ENCODE measurements around the gene CAMKK2.
"Not testable (repeated sequence)": the region's sequence is repeated elsewhere in the genome, so short reads cannot be mapped to it uniquely, and the experiment has no call there.

CAMKK2 gene

DNA sequence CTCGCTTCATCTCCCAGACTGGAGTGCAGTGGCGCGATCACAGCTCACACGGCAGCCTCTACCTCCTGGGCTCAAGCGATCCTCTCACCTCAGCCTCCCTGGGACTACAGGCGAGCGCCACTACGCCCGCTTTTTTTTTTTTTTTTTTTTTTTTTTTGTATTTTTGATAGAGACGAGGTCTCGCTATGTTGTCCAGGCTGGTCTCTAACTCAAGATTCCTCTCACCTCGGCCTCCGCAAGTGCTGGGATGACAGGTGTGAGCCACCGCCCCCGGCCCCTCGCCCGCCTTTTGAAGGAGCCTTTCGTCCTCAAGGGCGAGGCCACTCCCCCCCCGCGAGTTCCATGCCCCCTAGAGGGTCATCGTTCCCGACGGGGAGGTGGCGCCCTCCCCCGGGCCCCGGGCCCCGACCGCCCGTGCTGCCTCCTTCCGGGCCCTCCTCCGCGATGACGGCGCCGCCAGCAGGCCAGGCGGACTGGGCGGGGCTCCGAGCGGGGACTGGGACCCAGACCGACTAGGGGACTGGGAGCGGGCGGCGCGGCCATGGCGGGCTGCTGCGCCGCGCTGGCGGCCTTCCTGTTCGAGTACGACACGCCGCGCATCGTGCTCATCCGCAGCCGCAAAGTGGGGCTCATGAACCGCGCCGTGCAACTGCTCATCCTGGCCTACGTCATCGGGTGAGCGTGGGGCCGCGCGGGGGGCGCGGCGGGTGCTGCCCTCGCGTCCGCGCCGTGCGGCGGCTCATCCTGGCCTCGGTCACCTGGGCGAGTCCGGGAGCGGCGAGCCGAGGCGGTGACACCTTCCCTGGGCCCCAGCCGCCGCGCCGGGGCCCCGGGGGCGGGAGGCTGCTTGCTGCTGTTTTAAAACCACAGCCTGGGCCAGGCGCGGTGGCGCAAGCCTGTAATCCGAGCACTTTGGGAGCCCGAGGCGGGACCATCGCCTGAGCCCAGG is 86.6 kb downstream of the CAMKK2 start, which contains the start of gene P2RX4:
Gene P2RX4, plus strand, starts transcription at position 506 of the 949 bp plus-strand sequence. Its CDS starts 36 bp downstream, at position 542.
- ATAC-seq (ENCODE audit: insufficient read depth, low read depth) (peak; percentile 94), DNase-seq (peak; percentile 88)
- H3K27me3 ChIP-seq (ENCODE audit: insufficient read depth, low read length, poor library complexity): no peaks in the 10 kb centered on the region
- H2AFZ ChIP-seq (ENCODE audit: low read depth, low read length): peak within 1 kb of the TSS; percentile 96
- TF ChIP-seq, protein P1, sequence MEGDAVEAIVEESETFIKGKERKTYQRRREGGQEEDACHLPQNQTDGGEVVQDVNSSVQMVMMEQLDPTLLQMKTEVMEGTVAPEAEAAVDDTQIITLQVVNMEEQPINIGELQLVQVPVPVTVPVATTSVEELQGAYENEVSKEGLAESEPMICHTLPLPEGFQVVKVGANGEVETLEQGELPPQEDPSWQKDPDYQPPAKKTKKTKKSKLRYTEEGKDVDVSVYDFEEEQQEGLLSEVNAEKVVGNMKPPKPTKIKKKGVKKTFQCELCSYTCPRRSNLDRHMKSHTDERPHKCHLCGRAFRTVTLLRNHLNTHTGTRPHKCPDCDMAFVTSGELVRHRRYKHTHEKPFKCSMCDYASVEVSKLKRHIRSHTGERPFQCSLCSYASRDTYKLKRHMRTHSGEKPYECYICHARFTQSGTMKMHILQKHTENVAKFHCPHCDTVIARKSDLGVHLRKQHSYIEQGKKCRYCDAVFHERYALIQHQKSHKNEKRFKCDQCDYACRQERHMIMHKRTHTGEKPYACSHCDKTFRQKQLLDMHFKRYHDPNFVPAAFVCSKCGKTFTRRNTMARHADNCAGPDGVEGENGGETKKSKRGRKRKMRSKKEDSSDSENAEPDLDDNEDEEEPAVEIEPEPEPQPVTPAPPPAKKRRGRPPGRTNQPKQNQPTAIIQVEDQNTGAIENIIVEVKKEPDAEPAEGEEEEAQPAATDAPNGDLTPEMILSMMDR (IDR thresholded peaks at IDR 0.05; ENCODE audit: borderline replicate concordance, extremely low read depth, low read length, poor library complexity, severe bottlenecking): peak; percentile 64
- TF ChIP-seq EZH2 (IDR thresholded peaks at IDR 0.05; ENCODE audit: borderline replicate concordance, low read depth, low read length, severe bottlenecking): no peak
- no peaks in the 10 kb centered on the region for H4K20me1 ChIP-seq (ENCODE audit: insufficient read depth, low read length)
- H3K36me3 ChIP-seq (ENCODE audit: insufficient read depth, low read length): no peaks in the 10 kb centered on the region; the same call in 1 of the 2 replicates
- H3K4me3 ChIP-seq (ENCODE audit: low read depth in 1 of 2, low read length in 2 of 2): peak within 1 kb of the TSS; percentile 48 to 91; a peak in 3 of 4 replicates
- H3K9ac ChIP-seq (ENCODE audit: low read depth, low read length): peak within 1 kb of the TSS; percentile 92
- peak within 1 kb of the TSS; percentile 81 for H3K4me2 ChIP-seq (ENCODE audit: insufficient read depth, low read length)
- peaks cover 23% of the 10 kb centered on the region for H3K4me1 ChIP-seq (ENCODE audit: insufficient read depth, low read length)
- peaks cover 10% of the 10 kb centered on the region; the same call in 1 of the 2 replicates for H3K79me2 ChIP-seq (ENCODE audit: insufficient read depth, low read length)
- H3K27ac ChIP-seq (ENCODE audit: low read length): peak within 1 kb of the TSS; percentile 78
- no peaks in the 10 kb centered on the region for H3K9me3 ChIP-seq (ENCODE audit: insufficient read depth, low read length, severe bottlenecking)

DNA sequence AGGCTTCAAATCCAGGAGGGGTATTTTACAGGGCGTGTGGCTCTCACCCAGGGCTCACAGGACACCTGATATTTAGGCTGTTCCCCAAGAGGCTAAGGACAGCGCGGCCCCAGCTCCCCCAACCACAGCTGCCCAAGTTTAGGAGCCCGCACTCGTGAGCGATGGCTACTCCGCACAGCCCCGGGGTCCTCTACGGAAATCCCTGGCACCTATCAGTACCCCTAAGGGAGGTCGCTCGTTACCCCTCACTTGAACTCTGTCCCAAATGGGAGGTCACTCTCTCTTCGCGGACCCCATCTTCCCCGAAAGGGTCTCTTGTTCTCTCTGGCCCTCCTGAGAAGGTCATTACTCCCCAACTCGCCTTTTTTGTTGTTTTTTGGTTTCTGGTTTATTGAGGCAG is 87.3 kb downstream of the CAMKK2 start:
- peak overlapping the region; percentile 96 for H2AFZ ChIP-seq (ENCODE audit: low read depth, low read length)
- no peak for TF ChIP-seq EZH2 (IDR thresholded peaks at IDR 0.05; ENCODE audit: borderline replicate concordance, low read depth, low read length, severe bottlenecking)
- TF ChIP-seq, protein P1 (IDR thresholded peaks at IDR 0.05; ENCODE audit: borderline replicate concordance, extremely low read depth, low read length, poor library complexity, severe bottlenecking): no peak

DNA sequence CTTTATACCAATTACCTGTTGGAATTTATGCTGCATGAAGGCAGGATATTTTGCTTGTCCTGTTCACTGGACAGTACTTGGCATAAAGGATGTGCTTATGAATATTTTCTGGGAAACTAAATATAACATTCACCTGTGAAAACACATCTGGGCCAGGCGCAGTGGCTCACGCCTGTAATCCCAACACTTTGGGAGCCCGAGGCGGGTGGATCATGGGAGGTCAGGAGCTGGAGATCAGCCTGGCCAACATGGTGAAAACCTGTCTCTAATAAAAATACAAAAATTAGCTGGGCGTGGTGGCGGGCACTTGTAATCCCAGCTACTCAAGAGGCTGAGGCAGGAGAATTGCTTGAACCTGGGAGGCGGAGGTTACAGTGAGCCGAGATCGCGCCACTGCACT is 87.9 kb downstream of the CAMKK2 start:
- not testable (repeated sequence) for H3K27me3 ChIP-seq (ENCODE audit: insufficient read depth, low read length, poor library complexity); H3K9ac ChIP-seq (ENCODE audit: low read depth, low read length); H3K27ac ChIP-seq (ENCODE audit: low read length); H4K20me1 ChIP-seq (ENCODE audit: insufficient read depth, low read length); H3K4me2 ChIP-seq (ENCODE audit: insufficient read depth, low read length); H3K9me3 ChIP-seq (ENCODE audit: insufficient read depth, low read length, severe bottlenecking); DNase-seq; H3K79me2 ChIP-seq (ENCODE audit: insufficient read depth, low read length); ATAC-seq (ENCODE audit: insufficient read depth, low read depth); H2AFZ ChIP-seq (ENCODE audit: low read depth, low read length); H3K36me3 ChIP-seq (ENCODE audit: insufficient read depth, low read length); H3K4me3 ChIP-seq (ENCODE audit: low read depth in 1 of 2, low read length in 2 of 2)
- peaks cover 23% of the 10 kb centered on the region for H3K4me1 ChIP-seq (ENCODE audit: insufficient read depth, low read length)

More for the DNA sequence above, 87.3 kb downstream of the CAMKK2 start:
- no peaks in the 10 kb centered on the region for H3K27me3 ChIP-seq (ENCODE audit: insufficient read depth, low read length, poor library complexity)
- H4K20me1 ChIP-seq (ENCODE audit: insufficient read depth, low read length): no peaks in the 10 kb centered on the region
- peak overlapping the region in 1 of 2 experiments; percentile 91; a peak in 3 of 4 replicates for H3K4me3 ChIP-seq (ENCODE audit: low read depth in 1 of 2, low read length in 2 of 2)
- peaks cover 10% of the 10 kb centered on the region; the same call in 1 of the 2 replicates for H3K79me2 ChIP-seq (ENCODE audit: insufficient read depth, low read length)
- DNase-seq: no peak
- H3K4me1 ChIP-seq (ENCODE audit: insufficient read depth, low read length): peaks cover 23% of the 10 kb centered on the region
- H3K9ac ChIP-seq (ENCODE audit: low read depth, low read length): peak overlapping the region; percentile 92
- no peaks in the 10 kb centered on the region; the same call in 1 of the 2 replicates for H3K36me3 ChIP-seq (ENCODE audit: insufficient read depth, low read length)
- H3K27ac ChIP-seq (ENCODE audit: low read length): peak overlapping the region; percentile 2; the same call in 1 of the 2 replicates
- no peak for ATAC-seq (ENCODE audit: insufficient read depth, low read depth)
- H3K9me3 ChIP-seq (ENCODE audit: insufficient read depth, low read length, severe bottlenecking): no peaks in the 10 kb centered on the region
- peak overlapping the region; percentile 81 for H3K4me2 ChIP-seq (ENCODE audit: insufficient read depth, low read length)

DNA sequence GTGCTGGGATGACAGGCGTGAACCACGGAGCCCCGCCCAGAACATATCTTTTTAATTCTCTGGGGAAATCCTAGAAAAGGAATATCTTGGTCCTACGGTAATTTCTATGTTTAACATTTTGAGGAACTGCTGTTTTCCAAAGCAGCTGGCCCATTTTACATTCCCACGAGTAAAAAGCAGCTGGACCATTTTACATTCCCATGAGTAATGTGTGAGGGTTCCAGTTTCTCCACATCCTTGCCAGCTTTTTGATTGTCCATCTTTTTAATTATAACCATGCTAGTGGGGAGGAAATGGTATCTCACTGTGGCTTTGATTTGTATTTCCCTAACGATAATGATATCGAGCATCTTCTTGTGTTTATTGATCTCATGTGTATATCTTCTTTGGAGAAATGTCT is 91.0 kb downstream of the CAMKK2 start:
- Histone ChIP-seq H3K27ac (ENCODE audit: low read length) (no peak overlapping the region), H3K4me2 (ENCODE audit: insufficient read depth, low read length) (no peak overlapping the region), H3K9me3 (ENCODE audit: insufficient read depth, low read length, severe bottlenecking) (no peaks in the 10 kb centered on the region), H3K27me3 (ENCODE audit: insufficient read depth, low read length, poor library complexity) (no peaks in the 10 kb centered on the region), H3K79me2 (ENCODE audit: insufficient read depth, low read length) (peaks cover 3% of the 10 kb centered on the region; the same call in 1 of the 2 replicates), H3K4me3 (ENCODE audit: low read depth in 1 of 2, low read length in 2 of 2) (no peak overlapping the region), H3K4me1 (ENCODE audit: insufficient read depth, low read length) (peaks cover 12% of the 10 kb centered on the region), H3K9ac (ENCODE audit: low read depth, low read length) (no peak overlapping the region), H3K36me3 (ENCODE audit: insufficient read depth, low read length) (no peaks in the 10 kb centered on the region; the same call in 1 of the 2 replicates), H4K20me1 (ENCODE audit: insufficient read depth, low read length) (no peaks in the 10 kb centered on the region), H2AFZ (ENCODE audit: low read depth, low read length) (no peak overlapping the region)
- TF ChIP-seq, protein P1 (IDR thresholded peaks at IDR 0.05; ENCODE audit: borderline replicate concordance, extremely low read depth, low read length, poor library complexity, severe bottlenecking): no peak
- no peak for TF ChIP-seq EZH2 (IDR thresholded peaks at IDR 0.05; ENCODE audit: borderline replicate concordance, low read depth, low read length, severe bottlenecking)
- ATAC-seq (ENCODE audit: insufficient read depth, low read depth) (no peak), DNase-seq (no peak)

Measured in DND-41 (cell line).